ENCODE results near the gene C16orf54.
"Not testable (repeated sequence)": the region's sequence is repeated elsewhere in the genome, so short reads cannot be mapped to it uniquely, and the experiment has no call there.

The C16orf54 gene

DNA sequence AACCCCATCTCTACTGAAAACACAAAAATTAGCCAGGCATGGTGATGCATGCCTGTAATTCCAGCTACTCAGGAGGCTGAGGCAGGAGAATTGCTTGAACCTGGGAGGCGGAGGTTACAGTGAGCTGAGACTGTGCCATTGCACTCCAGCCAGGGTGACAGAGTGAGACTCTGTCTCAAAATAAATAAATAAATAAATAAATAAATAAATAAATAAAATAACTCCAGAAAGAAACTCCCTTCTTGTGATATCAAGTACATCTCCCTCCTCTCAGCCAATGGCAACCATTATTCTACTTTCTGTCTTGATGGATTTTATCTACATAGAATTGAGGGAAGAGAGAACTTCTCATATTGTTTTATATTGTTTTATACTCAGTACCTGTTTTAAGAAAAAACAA is 38.6 kb downstream of the C16orf54 start:
- not testable (repeated sequence) for DNase-seq

GRCh38 chr16:29705030-29705429 is 40.8 kb downstream of the C16orf54 start:
- DNase-seq: peak; percentile 35

DNA sequence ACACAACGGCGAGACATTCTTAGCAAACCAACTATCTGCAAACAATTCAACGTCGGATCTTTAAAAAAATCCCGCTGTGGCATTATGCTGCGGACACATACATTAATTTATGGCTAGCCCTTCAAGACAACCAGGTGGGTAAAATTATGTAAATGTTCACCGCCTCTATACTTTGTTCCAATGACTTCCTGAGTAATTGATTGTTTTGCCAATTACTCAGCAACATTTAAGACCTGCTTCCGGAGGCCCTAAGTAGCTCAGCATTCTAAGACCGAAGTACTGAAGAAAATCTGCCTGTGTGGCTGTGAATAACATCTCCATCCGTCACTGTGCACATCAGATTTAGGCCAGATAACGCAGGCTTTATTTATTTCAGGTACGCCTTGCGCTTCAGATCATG is 43.5 kb downstream of the C16orf54 start:
- no peak for DNase-seq

- no peak for DNase-seq
Observed at GRCh38 chr16:29701214-29701555, 44.6 kb downstream of the C16orf54 start.

GRCh38 chr16:29700253-29700987 is 45.4 kb downstream of the C16orf54 start:
- DNase-seq: peak; percentile 76

DNA sequence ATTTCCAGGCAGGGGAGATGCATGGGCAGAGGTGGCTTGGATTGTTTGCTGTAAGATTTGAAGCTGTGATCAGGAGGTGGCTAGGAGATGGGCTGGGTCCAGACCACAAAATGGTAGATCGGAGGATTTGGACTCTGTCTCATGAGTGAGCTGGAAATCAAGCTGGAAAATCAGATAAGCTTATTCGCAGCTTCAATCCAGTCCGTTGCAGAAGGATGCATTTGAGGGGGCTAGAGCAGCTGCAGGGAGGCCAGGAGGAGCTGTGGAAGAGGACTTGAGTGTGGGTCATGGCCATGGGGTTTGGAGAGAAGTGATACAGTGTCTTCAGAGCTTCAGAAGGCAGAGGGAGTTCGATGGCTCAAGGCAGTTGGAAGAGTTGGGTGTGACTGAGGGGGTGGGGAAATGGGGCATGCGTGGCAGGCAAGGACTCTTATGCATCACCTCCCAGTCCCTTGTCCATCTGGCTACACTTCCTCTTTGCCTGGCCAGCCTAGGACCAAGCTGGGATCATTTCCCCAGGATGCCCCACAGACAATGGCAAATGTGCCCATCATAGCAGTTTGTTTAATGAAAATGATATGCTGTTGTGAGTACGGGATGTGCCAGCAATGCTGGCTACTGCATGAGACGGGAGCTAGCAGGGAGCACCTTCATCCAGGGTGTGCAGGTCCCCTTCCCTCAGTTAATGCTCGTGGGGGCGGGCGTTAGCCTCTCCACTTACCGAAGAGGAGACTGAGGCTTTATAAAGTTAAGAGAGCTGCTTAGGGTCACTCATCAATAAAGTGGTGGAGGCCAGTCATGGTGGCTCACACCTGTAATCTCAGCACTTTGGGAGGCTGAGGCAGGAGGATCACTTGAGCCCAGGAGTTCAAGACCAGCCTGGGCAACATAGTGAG is 46.2 kb downstream of the C16orf54 start:
- DNase-seq: no peak

GRCh38 chr16:29698484-29699323 is 47.1 kb downstream of the C16orf54 start:
- no peak for DNase-seq

DNA sequence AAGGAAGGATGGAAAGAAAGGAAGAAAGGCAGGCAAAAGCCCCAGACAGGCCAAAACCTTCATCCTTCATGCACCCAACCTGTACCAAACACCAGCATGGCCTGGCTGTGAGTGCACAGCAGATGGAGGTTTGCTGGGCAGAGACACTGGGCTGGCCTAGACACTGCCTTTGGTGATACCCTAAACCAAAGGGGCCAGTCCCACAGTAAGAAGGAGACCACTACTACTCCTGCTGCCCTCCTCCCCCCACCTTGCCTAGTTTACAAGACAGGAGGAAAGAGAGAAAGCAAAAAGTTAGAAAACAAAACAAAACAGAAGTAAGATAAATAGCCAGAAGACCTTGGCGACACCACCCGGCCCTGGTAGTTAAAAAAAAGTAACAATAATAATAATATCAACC is 47.7 kb downstream of the C16orf54 start:
- DNase-seq: no peak

DNA sequence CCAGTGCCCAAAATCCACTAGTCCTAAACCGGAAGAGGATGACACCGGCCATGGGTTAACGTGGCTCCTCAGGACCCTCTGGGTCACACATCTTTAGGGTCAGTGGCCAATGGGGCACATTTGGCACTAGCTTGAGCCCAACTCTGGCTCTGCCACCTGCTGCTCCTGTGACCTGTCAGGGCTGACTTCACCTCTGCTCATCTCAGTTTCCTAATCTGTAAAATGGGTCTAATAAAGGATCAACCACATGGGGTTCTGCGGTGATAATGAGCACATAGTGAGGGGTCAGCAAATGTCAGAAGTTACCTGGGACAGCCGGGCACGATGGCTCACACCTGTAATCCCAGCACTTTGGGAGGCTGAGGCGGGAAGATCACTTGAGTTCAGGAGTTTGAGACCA is 48.4 kb downstream of the C16orf54 start:
- no peak for DNase-seq

GRCh38 chr16:29696881-29697331 is 48.9 kb downstream of the C16orf54 start:
- DNase-seq: no peak

GRCh38 chr16:29695675-29696074 is 50.1 kb downstream of the C16orf54 start:
- DNase-seq: not testable (repeated sequence)

DNA sequence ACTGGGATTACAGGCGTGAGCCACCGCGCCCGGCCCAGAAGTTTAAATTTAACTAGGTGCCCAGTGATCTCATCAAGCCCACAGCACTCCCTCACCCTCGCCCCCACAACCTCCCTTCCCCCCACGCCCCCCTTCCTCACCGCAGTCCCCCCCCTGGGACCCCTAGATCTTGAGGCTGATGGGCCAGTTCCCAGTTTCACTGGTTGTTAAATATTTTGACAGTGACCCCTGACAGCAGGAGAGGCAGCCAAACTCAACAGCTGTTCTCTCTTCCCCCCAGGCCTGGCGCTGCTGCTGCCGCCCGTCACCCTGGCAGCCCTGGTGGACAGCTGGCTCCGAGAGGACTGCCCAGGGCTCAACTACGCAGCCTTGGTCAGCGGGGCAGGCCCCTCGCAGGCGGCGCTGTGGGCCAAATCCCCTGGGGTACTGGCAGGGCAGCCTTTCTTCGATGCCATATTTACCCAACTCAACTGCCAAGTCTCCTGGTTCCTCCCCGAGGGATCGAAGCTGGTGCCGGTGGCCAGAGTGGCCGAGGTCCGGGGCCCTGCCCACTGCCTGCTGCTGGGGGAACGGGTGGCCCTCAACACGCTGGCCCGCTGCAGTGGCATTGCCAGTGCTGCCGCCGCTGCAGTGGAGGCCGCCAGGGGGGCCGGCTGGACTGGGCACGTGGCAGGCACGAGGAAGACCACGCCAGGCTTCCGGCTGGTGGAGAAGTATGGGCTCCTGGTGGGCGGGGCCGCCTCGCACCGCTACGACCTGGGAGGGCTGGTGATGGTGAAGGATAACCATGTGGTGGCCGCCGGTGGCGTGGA is 51.2 kb downstream of the C16orf54 start:
- no peak for DNase-seq

- DNase-seq: not testable (repeated sequence)
Observed at GRCh38 chr16:29692606-29693005, 53.2 kb downstream of the C16orf54 start.

Data from DMS79 treated with DMSO at 0.1 percent for 48 hours (cell line).